ENCODE measurements around the gene GARIN1A. TPM values are rescaled to one million over a fixed set of nuclear protein-coding genes. Genes with fewer than 3 reads are reported as not detected.
"Not testable (repeated sequence)": the region's sequence is repeated elsewhere in the genome, so short reads cannot be mapped to it uniquely, and the experiment has no call there.

GARIN1A gene
- total RNA-seq (1 to 10 TPM in 7 of 9 donors, under 1 TPM in 2; 0.28 to 3.8 (median 2.0) TPM), polyA plus RNA-seq (1 to 10 TPM; 2.1 to 6.4 (median 4.8) TPM)
- long read RNA-seq, donor 1 = 0 reads
- long read RNA-seq, donor 2 = 0 reads
- long read RNA-seq, donor 3 = 0 reads
- long read RNA-seq, donor 4 = 0 reads
- long read RNA-seq, donor 5 = 0 reads
- long read RNA-seq, donor 6 = 0 reads
- long read RNA-seq, donor 7 = 0 reads
- long read RNA-seq, donor 8 = 0 reads
- long read RNA-seq, donor 9 = 0 reads
- long read RNA-seq, donor 10 = 0 reads

DNA sequence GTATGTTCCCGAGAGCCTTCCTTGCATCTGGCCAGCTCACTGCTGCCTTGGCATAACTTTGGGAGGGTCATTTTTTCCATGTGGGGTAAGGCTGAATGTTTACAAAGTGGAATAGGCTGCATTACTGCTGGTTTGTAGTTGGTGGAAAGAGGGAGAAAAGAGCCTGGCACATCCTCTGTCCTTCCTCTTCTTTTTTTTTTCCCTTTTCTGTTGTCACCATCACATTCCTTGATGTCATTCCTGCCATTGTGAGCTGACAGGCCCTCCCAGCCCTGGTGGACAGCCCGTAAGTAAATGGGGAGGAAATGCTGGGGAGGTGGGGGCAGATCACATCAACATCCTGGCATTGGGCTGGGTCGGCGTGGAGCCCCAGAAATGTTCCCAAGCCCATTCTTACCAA lies at the start of gene GARIN1A:
TSS of gene GARIN1A (plus strand) at position 301 of the 400 bp plus-strand sequence. CDS start 106 bp downstream, outside the sequence.
- no peak for DNase-seq
- H3K27ac ChIP-seq = no peak within 1 kb of the TSS
- WGBS, 4 donors = 75 to 77% (median 76%) methylated on average over 4 of the region's 4 CpGs
- H3K36me3 ChIP-seq (replicated peaks in 1 of 2) = no peaks in the 10 kb centered on the region
- TF ChIP-seq, protein P1, sequence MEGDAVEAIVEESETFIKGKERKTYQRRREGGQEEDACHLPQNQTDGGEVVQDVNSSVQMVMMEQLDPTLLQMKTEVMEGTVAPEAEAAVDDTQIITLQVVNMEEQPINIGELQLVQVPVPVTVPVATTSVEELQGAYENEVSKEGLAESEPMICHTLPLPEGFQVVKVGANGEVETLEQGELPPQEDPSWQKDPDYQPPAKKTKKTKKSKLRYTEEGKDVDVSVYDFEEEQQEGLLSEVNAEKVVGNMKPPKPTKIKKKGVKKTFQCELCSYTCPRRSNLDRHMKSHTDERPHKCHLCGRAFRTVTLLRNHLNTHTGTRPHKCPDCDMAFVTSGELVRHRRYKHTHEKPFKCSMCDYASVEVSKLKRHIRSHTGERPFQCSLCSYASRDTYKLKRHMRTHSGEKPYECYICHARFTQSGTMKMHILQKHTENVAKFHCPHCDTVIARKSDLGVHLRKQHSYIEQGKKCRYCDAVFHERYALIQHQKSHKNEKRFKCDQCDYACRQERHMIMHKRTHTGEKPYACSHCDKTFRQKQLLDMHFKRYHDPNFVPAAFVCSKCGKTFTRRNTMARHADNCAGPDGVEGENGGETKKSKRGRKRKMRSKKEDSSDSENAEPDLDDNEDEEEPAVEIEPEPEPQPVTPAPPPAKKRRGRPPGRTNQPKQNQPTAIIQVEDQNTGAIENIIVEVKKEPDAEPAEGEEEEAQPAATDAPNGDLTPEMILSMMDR (IDR thresholded peaks at IDR 0.05) = no peak
- no peak for TF ChIP-seq POLR2A (IDR thresholded peaks at IDR 0.05)
- H3K9me3 ChIP-seq (replicated peaks in 1 of 3) = no peaks in the 10 kb centered on the region
- no peaks in the 10 kb centered on the region for H3K27me3 ChIP-seq
- intact Hi-C loops (cut with DNase I) = no loop called here
- no peak within 1 kb of the TSS for H3K4me3 ChIP-seq
- H3K4me1 ChIP-seq (replicated peaks in 1 of 2) = no peaks in the 10 kb centered on the region

DNA sequence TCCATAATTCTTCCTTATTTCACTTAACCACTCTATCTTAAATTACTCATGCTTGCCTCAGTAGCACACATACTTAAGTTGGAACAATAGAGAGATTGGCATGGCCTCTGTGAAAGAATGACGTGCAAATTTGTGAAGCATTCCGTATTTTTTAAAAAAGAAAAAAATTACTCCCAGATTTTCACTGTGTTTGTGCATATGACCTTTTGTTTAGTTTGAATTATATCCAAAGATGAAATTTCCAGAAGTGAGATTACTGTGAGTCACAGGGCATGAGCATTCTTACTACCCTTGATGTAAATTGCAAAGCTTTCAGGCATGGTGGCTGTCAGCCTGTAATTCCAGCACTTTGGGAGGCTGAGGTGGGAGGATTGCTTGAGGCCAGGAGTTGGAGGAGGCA lies 45.0 kb upstream of the GARIN1A start:
- H3K9me3 ChIP-seq (replicated peaks in 1 of 3); DNase-seq; H3K27ac ChIP-seq; H3K27me3 ChIP-seq; H3K4me3 ChIP-seq; H3K4me1 ChIP-seq (replicated peaks in 1 of 2); intact Hi-C loops (cut with DNase I): not testable (repeated sequence)
- H3K36me3 ChIP-seq (replicated peaks in 1 of 2) = peaks cover 0 to 57% of the 10 kb centered on the region in 2 donors
- 51 to 68% (median 55%) methylated on average over 2 of the region's 2 CpGs for WGBS, 4 donors

DNA sequence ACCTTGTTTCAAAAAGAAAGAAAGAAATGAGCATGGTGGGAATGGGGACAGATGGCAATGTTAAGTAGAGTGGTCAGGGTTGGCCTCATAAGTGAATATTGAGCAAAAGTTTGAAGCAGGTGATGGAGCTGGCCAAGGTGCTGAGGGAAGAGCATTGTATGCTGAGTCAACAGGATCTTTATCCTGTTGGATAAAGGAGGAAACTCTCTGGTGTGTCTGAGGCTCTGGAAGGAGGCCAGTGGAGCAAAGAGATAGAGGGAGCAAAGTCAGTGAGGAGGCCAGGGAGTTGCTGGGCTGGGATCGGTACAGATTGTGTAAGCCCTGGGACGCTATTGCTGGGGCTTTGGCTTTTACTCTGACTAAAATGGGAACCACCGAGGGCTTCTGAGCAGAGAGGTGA lies 38.2 kb upstream of the GARIN1A start:
- H3K4me1 ChIP-seq (replicated peaks in 1 of 2); intact Hi-C loops (cut with DNase I); H3K4me3 ChIP-seq; H3K27me3 ChIP-seq; H3K9me3 ChIP-seq (replicated peaks in 1 of 3); H3K27ac ChIP-seq; DNase-seq: not testable (repeated sequence)
- 81 to 100% (median 90%) methylated on average over 2 to 3 of the region's 3 CpGs for WGBS, 4 donors
- H3K36me3 ChIP-seq (replicated peaks in 1 of 2) = peaks cover 0 to 50% of the 10 kb centered on the region in 2 donors

DNA sequence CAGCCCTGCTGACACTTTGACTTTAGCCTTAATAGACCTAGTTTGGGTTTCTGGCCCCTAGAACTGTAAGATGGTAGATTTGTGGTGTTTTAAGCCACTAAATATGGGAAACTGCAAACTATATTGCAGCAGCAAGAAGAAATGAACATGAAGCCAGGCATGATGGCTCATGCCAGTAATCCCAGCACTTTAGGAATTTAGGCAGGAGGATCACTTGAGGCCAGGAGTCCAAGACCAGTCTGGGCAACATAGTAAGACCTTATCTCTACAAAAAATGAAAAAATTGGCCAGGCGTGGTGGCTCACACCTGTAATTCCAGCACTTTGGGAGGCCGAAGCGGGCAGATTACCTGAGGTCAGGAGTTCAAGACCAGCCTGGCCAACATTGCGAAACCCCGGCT lies 26.9 kb upstream of the GARIN1A start:
- H3K4me1 ChIP-seq (replicated peaks in 1 of 2); H3K9me3 ChIP-seq (replicated peaks in 1 of 3); DNase-seq; intact Hi-C loops (cut with DNase I); H3K27me3 ChIP-seq; H3K4me3 ChIP-seq; H3K27ac ChIP-seq: not testable (repeated sequence)
- WGBS, 4 donors = 91 to 99% (median 96%) methylated on average over 5 of the region's 5 CpGs
- H3K36me3 ChIP-seq (replicated peaks in 1 of 2) = peaks cover 0 to 26% of the 10 kb centered on the region in 2 donors

DNA sequence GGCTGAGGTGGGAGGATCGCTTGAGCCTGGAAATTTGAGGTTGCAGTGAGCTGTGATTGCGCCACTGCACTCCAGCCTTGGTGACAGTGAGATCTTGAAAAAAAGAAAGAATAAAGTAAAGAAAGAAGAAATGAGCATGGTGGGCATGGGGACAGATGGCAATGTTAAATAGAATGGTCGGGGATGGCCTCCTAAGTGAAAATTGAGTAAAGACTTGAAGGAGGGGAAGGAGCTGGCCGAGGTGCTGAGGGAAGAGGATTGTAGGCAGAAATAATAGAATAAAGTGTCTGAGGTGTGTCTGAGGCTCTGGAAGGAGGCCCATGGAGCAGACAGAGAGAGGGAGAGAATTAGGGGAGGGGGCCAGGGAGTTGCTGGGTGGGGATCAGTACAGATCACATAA lies 26.2 kb upstream of the GARIN1A start:
- H3K4me3 ChIP-seq; intact Hi-C loops (cut with DNase I); H3K4me1 ChIP-seq (replicated peaks in 1 of 2); H3K27me3 ChIP-seq; H3K9me3 ChIP-seq (replicated peaks in 1 of 3); DNase-seq; H3K27ac ChIP-seq: not testable (repeated sequence)
- peaks cover 0 to 20% of the 10 kb centered on the region in 2 donors for H3K36me3 ChIP-seq (replicated peaks in 1 of 2)
- 91 to 96% (median 92%) methylated on average over 3 to 4 of the region's 4 CpGs for WGBS, 4 donors

DNA sequence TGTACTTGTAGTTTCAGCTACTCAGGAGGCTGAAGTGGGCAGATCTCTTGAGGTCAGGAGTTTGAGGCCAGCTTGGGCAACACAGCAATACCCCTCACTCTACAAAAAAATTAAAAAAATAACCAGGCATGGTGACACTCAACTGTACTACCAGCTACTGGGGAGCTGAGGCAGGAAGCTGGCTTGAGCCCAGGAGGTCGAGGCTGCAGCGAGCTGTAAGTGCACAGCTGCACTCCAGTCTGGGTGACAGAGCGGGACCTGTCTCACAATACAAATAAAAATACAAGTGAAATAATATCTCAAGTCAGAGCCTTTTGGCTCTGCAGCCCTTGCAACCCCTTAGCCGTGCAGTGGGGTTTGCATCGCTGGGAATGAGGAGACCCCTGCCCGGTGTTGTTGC lies 25.2 kb upstream of the GARIN1A start:
- H3K27me3 ChIP-seq; H3K4me3 ChIP-seq; intact Hi-C loops (cut with DNase I); H3K9me3 ChIP-seq (replicated peaks in 1 of 3); DNase-seq; H3K4me1 ChIP-seq (replicated peaks in 1 of 2); H3K27ac ChIP-seq: not testable (repeated sequence)
- 86 to 100% (median 93%) methylated on average over 2 to 6 of the region's 6 CpGs for WGBS, 4 donors
- H3K36me3 ChIP-seq (replicated peaks in 1 of 2) = peaks cover 0 to 21% of the 10 kb centered on the region in 2 donors

DNA sequence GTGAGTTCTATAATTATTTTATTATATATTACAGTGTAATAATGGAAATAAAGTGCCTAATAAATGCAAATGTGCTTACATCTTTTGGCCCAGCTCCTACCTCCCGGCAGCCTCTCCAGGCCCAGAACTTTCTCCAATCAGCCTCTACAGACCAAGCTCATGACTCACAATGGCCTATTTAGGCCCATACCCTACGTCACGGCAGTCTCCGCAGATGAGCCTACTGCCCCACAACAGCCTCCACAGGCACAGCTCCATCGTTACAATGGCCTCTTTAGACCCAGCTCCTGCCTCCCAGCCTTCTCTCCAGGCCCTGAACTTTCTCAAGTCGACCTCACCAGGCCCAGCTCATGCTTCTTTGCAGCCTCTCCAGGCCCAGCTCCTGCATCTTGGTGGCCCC lies 21.0 kb upstream of the GARIN1A start:
- H3K27me3 ChIP-seq; intact Hi-C loops (cut with DNase I); H3K27ac ChIP-seq; H3K4me1 ChIP-seq (replicated peaks in 1 of 2); DNase-seq; H3K9me3 ChIP-seq (replicated peaks in 1 of 3); H3K4me3 ChIP-seq: not testable (repeated sequence)
- 67 to 83% (median 72%) methylated on average over 1 to 5 of the region's 6 CpGs for WGBS, 4 donors
- H3K36me3 ChIP-seq (replicated peaks in 1 of 2) = peaks cover 0 to 17% of the 10 kb centered on the region in 2 donors

DNA sequence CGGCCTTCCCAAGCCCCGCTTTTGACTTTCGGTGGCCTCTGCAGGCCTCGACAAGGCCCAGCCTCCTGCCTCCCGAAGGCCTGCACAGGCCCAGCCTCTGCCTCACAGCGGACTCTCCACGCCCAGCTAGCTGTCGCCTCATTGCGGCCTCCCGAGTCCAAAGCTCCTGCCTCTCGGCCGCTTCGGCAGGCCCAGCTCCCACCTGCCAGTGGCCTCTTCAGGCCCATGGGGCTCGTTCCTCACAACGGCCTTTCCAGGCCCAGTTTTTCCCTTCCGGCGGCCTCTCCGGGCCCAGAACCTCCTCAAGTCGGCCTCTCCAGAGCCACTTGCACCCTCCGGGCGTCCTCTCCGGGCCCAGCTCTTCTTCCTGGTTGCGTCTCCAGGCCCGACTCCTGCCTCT lies 19.5 kb upstream of the GARIN1A start:
- H3K9me3 ChIP-seq (replicated peaks in 1 of 3); H3K27ac ChIP-seq; DNase-seq; H3K27me3 ChIP-seq; H3K4me1 ChIP-seq (replicated peaks in 1 of 2); intact Hi-C loops (cut with DNase I); H3K4me3 ChIP-seq: not testable (repeated sequence)
- whole genome bisulfite sequencing, 4 donors = 90 to 97% (median 94%) methylated on average over 16 to 20 of the region's 24 CpGs
- H3K36me3 ChIP-seq (replicated peaks in 1 of 2) = peaks cover 0 to 15% of the 10 kb centered on the region in 2 donors

DNA sequence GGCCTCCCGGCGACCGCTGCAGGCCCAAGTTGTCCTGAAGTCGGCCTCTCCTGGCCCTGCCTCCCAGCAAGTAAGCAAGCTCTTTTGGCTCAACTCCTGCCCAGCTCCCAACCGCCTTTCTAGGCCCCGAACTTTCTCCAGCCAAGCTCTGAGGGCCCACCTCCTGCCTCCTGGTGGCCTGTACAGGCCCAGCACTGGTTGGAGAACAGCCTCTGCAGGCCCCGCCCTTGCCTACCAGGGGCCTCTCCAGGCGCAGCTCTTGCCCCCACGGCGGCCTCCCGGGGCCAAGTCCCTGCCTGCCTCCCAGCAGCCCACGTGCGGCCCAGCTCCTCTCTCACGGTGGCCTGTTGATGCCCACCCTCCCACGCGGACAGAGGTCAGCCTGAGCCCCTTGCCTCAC lies 18.9 kb upstream of the GARIN1A start:
- peaks cover 0 to 15% of the 10 kb centered on the region in 2 donors for H3K36me3 ChIP-seq (replicated peaks in 1 of 2)
- H3K4me3 ChIP-seq; H3K9me3 ChIP-seq (replicated peaks in 1 of 3); H3K4me1 ChIP-seq (replicated peaks in 1 of 2); H3K27me3 ChIP-seq; intact Hi-C loops (cut with DNase I): not testable (repeated sequence)
- peak in 1 of 7 donors; percentile 17 for DNase-seq
- 73 to 79% (median 77%) methylated on average over 12 to 16 of the region's 16 CpGs for WGBS, 4 donors
- H3K27ac ChIP-seq = peak overlapping the region in 2 of 5 donors; percentile 44 to 49

DNA sequence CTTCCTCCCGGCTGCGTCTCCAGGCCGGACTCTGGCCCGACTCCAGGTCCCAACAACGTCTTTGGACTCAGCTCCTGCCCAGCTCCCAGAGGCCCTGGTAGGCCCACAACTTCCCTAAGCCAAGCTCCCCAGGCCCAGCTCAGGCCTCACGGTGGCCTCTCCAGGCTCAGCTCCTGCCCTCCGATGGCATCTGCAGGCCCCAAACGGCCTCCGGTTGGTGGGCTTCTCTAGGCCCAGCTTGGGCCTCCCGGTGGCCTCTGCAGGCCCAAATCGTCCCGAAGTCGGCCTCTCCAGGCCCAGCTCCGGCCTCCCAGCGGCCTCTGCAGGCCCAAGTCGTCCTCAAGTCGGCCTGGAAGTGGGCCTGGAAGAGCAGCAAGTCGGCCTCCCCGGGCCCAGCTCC lies 18.0 kb upstream of the GARIN1A start:
- H3K9me3 ChIP-seq (replicated peaks in 1 of 3); intact Hi-C loops (cut with DNase I); H3K4me1 ChIP-seq (replicated peaks in 1 of 2); DNase-seq; H3K4me3 ChIP-seq; H3K27me3 ChIP-seq: not testable (repeated sequence)
- 58 to 73% (median 66%) methylated on average over 1 to 17 of the region's 19 CpGs for WGBS, 4 donors
- Histone ChIP-seq H3K36me3 (replicated peaks in 1 of 2) (peaks cover 0 to 15% of the 10 kb centered on the region in 2 donors), H3K27ac (peak overlapping the region in 1 of 5 donors; percentile 49)

Data from adrenal gland (tissue), 19 donors.